ENCODE measurements around the gene HLTF. TPM values are rescaled to one million over a fixed set of nuclear protein-coding genes. Genes with fewer than 3 reads are reported as not detected.

Gene HLTF
- total and polyA plus RNA-seq, 2 of the 13 experiments (the other 11 are each of a cell fraction or from before 2014, with no cell fraction given) = 12.0 to 22.9 TPM

GRCh38 chr3:149115114-149115513 lies 28.8 kb upstream of the HLTF start:
- no peaks in the 10 kb centered on the region for H3K79me2 ChIP-seq (ENCODE audit: insufficient read depth, low read length)
- peak; percentile 34; the same call in 1 of the 2 replicates for TF ChIP-seq STAG1 (CRISPR knock-in tag; IDR thresholded peaks at IDR 0.05)
- TF ChIP-seq, protein P1, sequence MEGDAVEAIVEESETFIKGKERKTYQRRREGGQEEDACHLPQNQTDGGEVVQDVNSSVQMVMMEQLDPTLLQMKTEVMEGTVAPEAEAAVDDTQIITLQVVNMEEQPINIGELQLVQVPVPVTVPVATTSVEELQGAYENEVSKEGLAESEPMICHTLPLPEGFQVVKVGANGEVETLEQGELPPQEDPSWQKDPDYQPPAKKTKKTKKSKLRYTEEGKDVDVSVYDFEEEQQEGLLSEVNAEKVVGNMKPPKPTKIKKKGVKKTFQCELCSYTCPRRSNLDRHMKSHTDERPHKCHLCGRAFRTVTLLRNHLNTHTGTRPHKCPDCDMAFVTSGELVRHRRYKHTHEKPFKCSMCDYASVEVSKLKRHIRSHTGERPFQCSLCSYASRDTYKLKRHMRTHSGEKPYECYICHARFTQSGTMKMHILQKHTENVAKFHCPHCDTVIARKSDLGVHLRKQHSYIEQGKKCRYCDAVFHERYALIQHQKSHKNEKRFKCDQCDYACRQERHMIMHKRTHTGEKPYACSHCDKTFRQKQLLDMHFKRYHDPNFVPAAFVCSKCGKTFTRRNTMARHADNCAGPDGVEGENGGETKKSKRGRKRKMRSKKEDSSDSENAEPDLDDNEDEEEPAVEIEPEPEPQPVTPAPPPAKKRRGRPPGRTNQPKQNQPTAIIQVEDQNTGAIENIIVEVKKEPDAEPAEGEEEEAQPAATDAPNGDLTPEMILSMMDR (CRISPR knock-in tag; IDR thresholded peaks at IDR 0.05) = peak; percentile 38
- TF ChIP-seq, protein P2, sequence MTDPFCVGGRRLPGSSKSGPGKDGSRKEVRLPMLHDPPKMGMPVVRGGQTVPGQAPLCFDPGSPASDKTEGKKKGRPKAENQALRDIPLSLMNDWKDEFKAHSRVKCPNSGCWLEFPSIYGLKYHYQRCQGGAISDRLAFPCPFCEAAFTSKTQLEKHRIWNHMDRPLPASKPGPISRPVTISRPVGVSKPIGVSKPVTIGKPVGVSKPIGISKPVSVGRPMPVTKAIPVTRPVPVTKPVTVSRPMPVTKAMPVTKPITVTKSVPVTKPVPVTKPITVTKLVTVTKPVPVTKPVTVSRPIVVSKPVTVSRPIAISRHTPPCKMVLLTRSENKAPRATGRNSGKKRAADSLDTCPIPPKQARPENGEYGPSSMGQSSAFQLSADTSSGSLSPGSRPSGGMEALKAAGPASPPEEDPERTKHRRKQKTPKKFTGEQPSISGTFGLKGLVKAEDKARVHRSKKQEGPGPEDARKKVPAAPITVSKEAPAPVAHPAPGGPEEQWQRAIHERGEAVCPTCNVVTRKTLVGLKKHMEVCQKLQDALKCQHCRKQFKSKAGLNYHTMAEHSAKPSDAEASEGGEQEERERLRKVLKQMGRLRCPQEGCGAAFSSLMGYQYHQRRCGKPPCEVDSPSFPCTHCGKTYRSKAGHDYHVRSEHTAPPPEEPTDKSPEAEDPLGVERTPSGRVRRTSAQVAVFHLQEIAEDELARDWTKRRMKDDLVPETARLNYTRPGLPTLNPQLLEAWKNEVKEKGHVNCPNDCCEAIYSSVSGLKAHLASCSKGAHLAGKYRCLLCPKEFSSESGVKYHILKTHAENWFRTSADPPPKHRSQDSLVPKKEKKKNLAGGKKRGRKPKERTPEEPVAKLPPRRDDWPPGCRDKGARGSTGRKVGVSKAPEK (CRISPR knock-in tag; IDR thresholded peaks at IDR 0.05; ENCODE audit: borderline replicate concordance) = no peak
- TF ChIP-seq RFX5 (IDR thresholded peaks at IDR 0.05; ENCODE audit: low read depth, low read length) = no peak
- no peak for TF ChIP-seq WIZ (CRISPR knock-in tag; IDR thresholded peaks at IDR 0.05)
- no peak for FAIRE-seq
- ATAC-seq = peak; percentile 72
- no peak overlapping the region for H3K27ac ChIP-seq (ENCODE audit: extremely low read length, insufficient read depth, low read length)
- H3K27me3 ChIP-seq (ENCODE audit: control insufficient read depth in 1 of 2, insufficient read depth in 2 of 2, low read length in 2 of 2) = peaks cover 2 to 10% of the 10 kb centered on the region in 2 experiments; a peak in 2 of 5 replicates
- in situ Hi-C loops (cut with HindIII; ENCODE audit: extremely low pct_ligation_motif_present, low pct_unique_long_range_greater_than_20kb) (loop anchor here (5.0 to 10.0 kb wide), 2 partner anchors 157 to 160 kb away; no protein-coding TSS in a partner anchor), intact Hi-C loops (cut with micrococcal nuclease; ENCODE audit: unreplicated experiment) (no loop called here)
- DNase-seq (ENCODE audit: low spot score) = no peak
- peaks cover 18% of the 10 kb centered on the region; the same call in 1 of the 2 replicates for H3K4me1 ChIP-seq (ENCODE audit: insufficient read depth, low read length)
- no peaks in the 10 kb centered on the region for H3K9me3 ChIP-seq (ENCODE audit: low read length)
- no peak overlapping the region; the same call in 1 of the 2 replicates for H3K4me2 ChIP-seq (ENCODE audit: low read depth, low read length)
- H3K36me3 ChIP-seq (replicated peaks in 1 of 2; ENCODE audit: control insufficient read depth in 1 of 2, insufficient read depth in 2 of 2, low read length in 2 of 2) = no peaks in the 10 kb centered on the region
- no TSS peak for BruUV-seq (replicated peaks)
- POLR2A ChIA-PET = no interaction called here
- CTCF ChIA-PET (ENCODE audit: low intra/inter-chr PET ratio, low total read pairs) = no interaction called here
- H4K20me1 ChIP-seq (ENCODE audit: insufficient read depth, low read length) = no peaks in the 10 kb centered on the region
- no peak overlapping the region for H3K9ac ChIP-seq (ENCODE audit: insufficient read depth, low read depth, low read length)
- H3K4me3 ChIP-seq (replicated peaks in 1 of 3; ENCODE audit: insufficient read depth in 1 of 3, low read depth in 2 of 3, low read length in 3 of 3) = no peak overlapping the region
- 28% methylated on average over 2 of the region's 5 CpGs for WGBS (ENCODE audit: low lambda C conversion rate)
- H2AFZ ChIP-seq (ENCODE audit: low read length) = no peak overlapping the region
